ENCODE results near the gene KIF25.
"Not testable (repeated sequence)": the region's sequence is repeated elsewhere in the genome, so short reads cannot be mapped to it uniquely, and the experiment has no call there.

KIF25 gene

GRCh38 chr6:167993831-167994230 lies 3.6 kb upstream of the KIF25 start:
- no peak for DNase-seq (ENCODE audit: low read depth in 2 of 2)

DNA sequence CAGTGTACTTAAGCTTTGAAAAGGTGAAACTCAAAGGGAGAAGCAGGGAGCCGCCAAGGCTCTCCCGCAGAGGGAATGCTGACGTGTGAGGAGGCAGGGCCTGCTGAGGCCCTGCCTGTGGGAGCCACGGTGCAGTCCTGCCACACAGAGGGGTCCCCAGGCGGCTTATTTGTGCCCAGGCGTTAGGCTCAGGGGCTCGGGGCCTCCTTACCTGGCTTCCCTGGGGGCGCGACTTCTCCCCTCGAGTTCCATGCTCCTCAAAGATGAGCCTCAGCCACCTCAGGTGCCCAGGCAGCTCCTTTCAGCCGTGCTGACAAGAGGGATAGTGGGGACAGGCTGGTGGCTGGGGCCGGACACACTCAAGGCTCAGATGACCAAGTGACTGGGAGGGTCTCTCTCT lies 2.2 kb upstream of the KIF25 start:
- no peak for DNase-seq (ENCODE audit: low read depth in 2 of 2)

DNA sequence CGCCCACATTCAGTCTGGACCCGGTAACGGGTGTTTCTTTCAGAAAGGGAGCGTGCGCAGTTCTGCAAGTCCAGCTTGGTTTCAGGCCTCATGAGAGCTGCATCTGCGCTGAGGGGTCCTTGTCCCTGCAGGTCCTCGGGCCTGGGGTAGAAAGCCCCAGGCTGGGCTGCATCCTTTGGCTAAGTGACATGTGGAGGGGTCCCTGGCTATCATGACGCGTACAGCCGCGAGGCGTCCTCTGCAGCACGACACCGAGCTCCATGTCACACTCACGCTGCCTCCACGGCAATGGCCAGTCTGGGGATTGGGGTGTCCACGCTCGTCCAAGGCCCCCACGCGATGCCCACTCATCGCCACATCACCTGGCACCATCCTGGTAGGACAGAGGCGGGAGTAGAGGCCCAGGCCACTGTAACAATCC lies 1.7 kb upstream of the KIF25 start:
- DNase-seq (ENCODE audit: low read depth in 2 of 2) = no peak

- DNase-seq (ENCODE audit: low read depth in 2 of 2) = no peak
Measured at GRCh38 chr6:167996424-167997199, 859 bp upstream of the KIF25 start.

- DNase-seq (ENCODE audit: low read depth in 2 of 2) = no peak
Measured at GRCh38 chr6:167998215-167998614, 744 bp downstream of the KIF25 start.

DNA sequence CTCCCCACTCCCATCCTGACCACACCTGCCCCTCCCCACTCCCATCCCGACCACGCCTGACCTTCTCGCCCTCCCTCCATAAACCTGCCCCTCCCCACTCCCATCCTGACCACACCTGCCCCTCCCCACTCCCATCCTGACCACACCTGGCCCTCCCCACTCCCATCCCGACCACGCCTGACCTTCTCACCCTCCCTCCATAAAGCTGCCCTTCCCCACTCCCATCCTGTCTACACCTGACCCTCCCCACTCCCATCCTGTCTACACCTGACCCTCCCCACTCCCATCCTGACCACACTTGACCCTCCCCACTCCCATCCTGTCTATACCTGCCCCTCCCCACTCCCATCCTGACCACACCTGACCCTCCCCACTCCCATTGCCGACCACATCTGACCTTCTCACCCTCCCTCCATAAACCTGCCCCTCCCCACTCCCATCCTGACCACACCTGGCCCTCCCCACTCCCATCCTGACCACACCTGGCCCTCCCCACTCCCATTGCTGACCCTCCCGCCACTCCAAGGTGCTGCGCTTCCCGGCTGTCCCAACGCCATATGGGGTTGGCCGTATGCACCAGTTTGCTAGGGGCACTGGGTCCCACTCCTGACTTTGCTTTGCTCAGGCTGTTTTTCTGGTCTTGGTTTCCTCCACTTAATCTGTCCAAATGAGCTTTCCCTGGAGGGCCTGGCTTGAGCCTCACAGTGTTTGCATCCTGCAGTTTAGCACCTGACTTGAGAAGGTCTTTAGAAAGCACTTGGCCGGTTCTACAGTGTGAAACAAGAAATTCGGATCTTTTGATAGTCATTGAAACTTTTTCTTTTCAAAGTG lies 2.9 kb downstream of the KIF25 start:
- no peak for DNase-seq (ENCODE audit: low read depth in 2 of 2)

DNA sequence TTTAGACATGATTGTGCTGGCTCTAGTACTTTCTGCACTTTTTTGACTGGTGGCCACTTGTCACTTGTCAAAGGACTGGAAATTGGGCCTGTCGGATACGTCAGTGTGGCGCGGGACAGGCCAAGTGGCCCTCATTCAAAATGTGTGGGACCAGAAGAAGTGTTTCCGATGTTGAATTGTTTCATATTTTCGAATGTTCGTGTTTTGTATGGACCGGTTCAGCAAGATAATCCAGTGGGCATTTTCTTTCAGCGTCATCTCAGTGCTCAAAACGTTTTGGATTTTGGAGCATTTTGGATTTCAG lies 3.5 kb downstream of the KIF25 start:
- DNase-seq (ENCODE audit: low read depth in 2 of 2) = no peak

DNA sequence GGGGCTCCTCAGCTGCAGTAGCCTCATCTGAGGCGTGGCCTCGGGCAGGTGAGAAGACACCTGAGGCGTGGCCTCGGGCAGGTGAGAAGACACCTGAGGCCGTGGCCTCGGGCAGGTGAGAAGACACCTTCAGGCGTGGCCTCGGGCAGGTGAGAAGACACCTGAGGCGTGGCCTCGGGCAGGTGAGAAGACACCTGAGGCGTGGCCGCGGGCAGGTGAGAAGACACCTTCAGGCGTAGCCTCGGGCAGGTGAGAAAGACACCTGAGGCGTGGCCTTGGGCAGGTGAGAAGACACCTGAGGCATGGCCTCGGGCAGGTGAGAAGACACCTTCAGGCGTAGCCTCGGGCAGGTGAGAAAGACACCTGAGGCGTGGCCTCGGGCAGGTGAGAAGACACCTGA lies 4.0 kb downstream of the KIF25 start:
- not testable (repeated sequence) for DNase-seq (ENCODE audit: low read depth in 2 of 2)

DNA sequence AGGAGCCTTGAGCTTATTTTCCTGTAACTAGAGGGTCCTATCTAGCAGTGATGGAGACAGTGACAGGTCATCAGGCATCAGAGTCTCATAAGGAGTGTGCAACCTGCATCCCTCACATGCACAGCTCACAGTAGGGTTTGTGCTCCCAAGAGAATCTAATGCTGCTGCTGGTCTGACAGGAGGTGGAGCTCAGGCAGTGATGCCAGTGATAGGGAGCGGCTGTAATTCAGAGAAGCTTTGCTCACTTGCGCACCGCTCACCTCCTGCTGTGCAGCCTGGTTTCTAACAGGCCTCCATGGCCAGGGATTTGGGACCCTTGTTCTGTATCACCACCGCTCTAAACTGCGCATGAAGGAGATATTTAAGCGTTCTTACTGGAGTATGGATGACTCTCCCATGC lies 5.3 kb downstream of the KIF25 start:
- DNase-seq (ENCODE audit: low read depth in 2 of 2) = no peak

GRCh38 chr6:168004023-168004422 lies 6.6 kb downstream of the KIF25 start:
- DNase-seq (ENCODE audit: low read depth in 2 of 2) = no peak

DNA sequence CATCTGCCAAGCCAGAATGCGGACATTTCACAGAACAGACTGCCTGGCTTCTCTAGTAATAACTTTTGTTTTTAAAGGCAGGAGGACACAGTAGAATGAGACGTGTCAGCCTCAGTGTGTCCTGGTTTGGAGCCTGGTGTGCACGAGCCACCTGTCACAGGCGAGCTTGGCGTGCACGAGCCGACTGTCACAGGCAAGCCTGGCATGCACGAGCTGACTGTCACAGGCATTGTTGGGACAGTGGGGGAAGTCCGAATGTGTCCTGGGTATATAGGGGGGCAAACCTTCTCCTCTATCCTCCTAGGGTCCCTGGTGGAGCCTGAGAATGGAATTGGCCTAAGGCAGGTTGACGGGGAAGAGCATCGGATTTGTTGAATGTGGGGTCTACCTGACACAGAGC lies 7.5 kb downstream of the KIF25 start:
- no peak for DNase-seq (ENCODE audit: low read depth in 2 of 2)

- DNase-seq (ENCODE audit: low read depth in 2 of 2) = no peak
Measured at GRCh38 chr6:168005796-168006195, 8.3 kb downstream of the KIF25 start.

DNA sequence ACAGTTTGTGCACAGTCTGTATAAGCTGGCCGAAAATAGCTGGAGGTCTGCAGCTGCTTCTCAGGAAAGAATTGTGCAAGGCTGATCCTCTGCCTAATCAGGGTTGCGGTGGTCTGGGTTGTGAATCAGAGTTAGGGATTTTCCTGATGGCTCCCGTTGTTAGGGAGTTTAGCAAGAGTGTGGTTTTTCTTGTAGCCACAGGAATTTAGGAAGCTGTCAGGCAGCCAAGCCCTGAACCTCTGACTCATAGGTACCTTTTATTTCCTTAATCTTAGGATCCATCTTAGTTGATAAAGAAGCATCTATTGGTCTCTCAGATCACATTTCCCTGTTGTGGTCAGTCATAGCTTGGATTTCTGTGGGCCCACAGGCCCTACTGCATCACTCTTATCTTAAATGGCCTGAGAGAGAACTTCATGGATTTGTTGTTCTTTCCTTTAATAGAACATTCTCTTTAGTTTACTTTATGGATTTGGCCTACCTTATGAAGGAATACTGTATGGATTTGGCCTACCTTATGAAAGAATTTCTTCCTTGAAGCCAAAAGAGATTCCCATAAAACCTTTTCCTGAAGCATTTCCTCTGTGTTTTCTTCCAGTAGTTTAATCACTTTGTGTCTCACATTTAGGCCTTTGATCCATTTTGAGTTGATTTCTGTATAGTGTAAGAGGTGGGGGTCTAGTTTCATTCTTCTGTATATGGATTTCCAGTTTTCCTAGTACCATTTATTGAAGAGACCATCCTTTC lies 10.3 kb downstream of the KIF25 start:
- DNase-seq (ENCODE audit: low read depth in 2 of 2) = no peak

- no peak for DNase-seq (ENCODE audit: low read depth in 2 of 2)
Measured at GRCh38 chr6:168009331-168009730, 11.9 kb downstream of the KIF25 start.

GRCh38 chr6:168011291-168011690 lies 13.8 kb downstream of the KIF25 start:
- no peak for DNase-seq (ENCODE audit: low read depth in 2 of 2)

- no peak for DNase-seq (ENCODE audit: low read depth in 2 of 2)
Measured at GRCh38 chr6:168012431-168013249, 15.2 kb downstream of the KIF25 start.

GRCh38 chr6:168013250-168013915 lies 15.9 kb downstream of the KIF25 start:
- DNase-seq (ENCODE audit: low read depth in 2 of 2) = no peak

GRCh38 chr6:168014428-168014827 lies 17.0 kb downstream of the KIF25 start:
- DNase-seq (ENCODE audit: low read depth in 2 of 2) = no peak

GRCh38 chr6:168015009-168015408 lies 17.5 kb downstream of the KIF25 start:
- DNase-seq (ENCODE audit: low read depth in 2 of 2) = no peak

DNA sequence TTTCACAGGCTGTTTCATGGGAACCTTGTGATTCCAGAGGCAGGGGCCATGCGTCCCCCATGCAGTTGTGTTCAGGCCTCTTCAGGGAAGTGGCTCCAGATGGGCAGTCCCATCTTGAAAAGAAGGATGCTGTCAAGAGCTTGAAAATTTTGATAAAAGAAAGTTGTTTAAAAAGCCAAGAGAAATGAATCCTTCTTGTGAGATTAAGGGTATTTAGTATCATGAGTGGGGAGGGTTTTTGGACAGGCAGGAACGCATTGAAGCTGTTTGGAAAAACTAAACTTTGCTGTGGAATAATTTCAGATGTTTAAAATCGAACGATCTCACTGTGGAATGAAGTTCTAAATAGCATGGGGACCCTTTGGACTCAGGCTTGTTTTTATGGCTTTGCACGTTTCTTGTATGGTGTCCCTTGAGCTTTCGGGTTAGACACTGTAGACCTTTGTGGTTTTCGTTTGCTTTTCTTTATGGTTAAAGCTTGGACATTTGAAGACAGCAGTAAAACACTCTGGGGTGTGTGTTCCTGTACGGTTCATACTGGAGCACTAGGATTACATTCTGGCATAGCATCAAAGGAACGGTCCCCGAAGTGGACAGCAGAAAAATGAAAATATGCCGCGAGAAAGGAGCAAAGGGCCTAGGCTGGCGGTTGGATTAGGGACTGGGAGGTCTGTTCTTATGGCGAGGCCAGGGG lies 18.2 kb downstream of the KIF25 start:
- no peak for DNase-seq (ENCODE audit: low read depth in 2 of 2)

All from stimulated activated CD4-positive, alpha-beta T cell treated with anti-CD3 and anti-CD28 coated beads, Interleukin-12 subunit alpha, Interleukin-12 subunit beta, amount 100 ng/mL, for 24 hours (primary cell).